ENCODE results near the gene ZNF526.

Gene ZNF526

GRCh38 chr19:42177686-42178019 is 42.5 kb upstream of the ZNF526 start:
- Histone ChIP-seq H3K79me2 (ENCODE audit: control insufficient read depth, insufficient read depth, low read length, unreplicated experiment) (no peaks in the 10 kb centered on the region), H3K27me3 (ENCODE audit: insufficient read depth, low read length) (peaks cover 37% of the 10 kb centered on the region), H2AFZ (ENCODE audit: low read length, unreplicated experiment) (no peak overlapping the region), H3K27ac (ENCODE audit: low read depth, low read length) (no peak overlapping the region), H3K36me3 (ENCODE audit: insufficient read depth, low read length) (no peaks in the 10 kb centered on the region), H3K4me3 (ENCODE audit: low read depth, low read length) (no peak overlapping the region), H3K4me1 (ENCODE audit: control insufficient read depth, insufficient read depth, low read length, unreplicated experiment) (no peaks in the 10 kb centered on the region)

- no peak overlapping the region for H2AFZ ChIP-seq (ENCODE audit: low read length, unreplicated experiment)
- no peaks in the 10 kb centered on the region for H3K4me1 ChIP-seq (ENCODE audit: control insufficient read depth, insufficient read depth, low read length, unreplicated experiment)
- no peak overlapping the region for H3K27ac ChIP-seq (ENCODE audit: low read depth, low read length)
- no peak overlapping the region for H3K4me3 ChIP-seq (ENCODE audit: low read depth, low read length)
- no peaks in the 10 kb centered on the region for H3K79me2 ChIP-seq (ENCODE audit: control insufficient read depth, insufficient read depth, low read length, unreplicated experiment)
- no peaks in the 10 kb centered on the region for H3K36me3 ChIP-seq (ENCODE audit: insufficient read depth, low read length)
- peaks cover 37% of the 10 kb centered on the region for H3K27me3 ChIP-seq (ENCODE audit: insufficient read depth, low read length)
These were observed 41.1 kb upstream of the ZNF526 start for GRCh38 chr19:42178791-42179674.

GRCh38 chr19:42184401-42184861 is 35.7 kb upstream of the ZNF526 start:
- Histone ChIP-seq H3K36me3 (ENCODE audit: insufficient read depth, low read length) (no peaks in the 10 kb centered on the region), H3K4me1 (ENCODE audit: control insufficient read depth, insufficient read depth, low read length, unreplicated experiment) (peaks cover 4% of the 10 kb centered on the region), H3K79me2 (ENCODE audit: control insufficient read depth, insufficient read depth, low read length, unreplicated experiment) (no peaks in the 10 kb centered on the region), H3K4me3 (ENCODE audit: low read depth, low read length) (no peak overlapping the region), H2AFZ (ENCODE audit: low read length, unreplicated experiment) (no peak overlapping the region), H3K27ac (ENCODE audit: low read depth, low read length) (no peak overlapping the region), H3K27me3 (ENCODE audit: insufficient read depth, low read length) (peaks cover 8% of the 10 kb centered on the region; the same call in 1 of the 2 replicates)

- Histone ChIP-seq H3K4me3 (ENCODE audit: low read depth, low read length) (no peak overlapping the region), H3K27me3 (ENCODE audit: insufficient read depth, low read length) (no peaks in the 10 kb centered on the region), H3K27ac (ENCODE audit: low read depth, low read length) (no peak overlapping the region), H3K4me1 (ENCODE audit: control insufficient read depth, insufficient read depth, low read length, unreplicated experiment) (peaks cover 4% of the 10 kb centered on the region), H2AFZ (ENCODE audit: low read length, unreplicated experiment) (no peak overlapping the region), H3K36me3 (ENCODE audit: insufficient read depth, low read length) (no peaks in the 10 kb centered on the region), H3K79me2 (ENCODE audit: control insufficient read depth, insufficient read depth, low read length, unreplicated experiment) (no peaks in the 10 kb centered on the region)
These were observed 34.8 kb upstream of the ZNF526 start for GRCh38 chr19:42185277-42185676.

- Histone ChIP-seq H3K36me3 (ENCODE audit: insufficient read depth, low read length) (no peaks in the 10 kb centered on the region), H3K27ac (ENCODE audit: low read depth, low read length) (no peak overlapping the region), H3K79me2 (ENCODE audit: control insufficient read depth, insufficient read depth, low read length, unreplicated experiment) (no peaks in the 10 kb centered on the region), H3K4me1 (ENCODE audit: control insufficient read depth, insufficient read depth, low read length, unreplicated experiment) (peaks cover 17% of the 10 kb centered on the region), H3K4me3 (ENCODE audit: low read depth, low read length) (no peak overlapping the region), H3K27me3 (ENCODE audit: insufficient read depth, low read length) (no peaks in the 10 kb centered on the region), H2AFZ (ENCODE audit: low read length, unreplicated experiment) (no peak overlapping the region)
These were observed 31.4 kb upstream of the ZNF526 start for GRCh38 chr19:42188665-42189064.

- Histone ChIP-seq H3K36me3 (ENCODE audit: insufficient read depth, low read length) (no peaks in the 10 kb centered on the region), H3K79me2 (ENCODE audit: control insufficient read depth, insufficient read depth, low read length, unreplicated experiment) (no peaks in the 10 kb centered on the region), H3K4me3 (ENCODE audit: low read depth, low read length) (no peak overlapping the region), H3K4me1 (ENCODE audit: control insufficient read depth, insufficient read depth, low read length, unreplicated experiment) (peaks cover 20% of the 10 kb centered on the region), H3K27me3 (ENCODE audit: insufficient read depth, low read length) (no peaks in the 10 kb centered on the region), H2AFZ (ENCODE audit: low read length, unreplicated experiment) (no peak overlapping the region), H3K27ac (ENCODE audit: low read depth, low read length) (no peak overlapping the region)
These were observed 31.0 kb upstream of the ZNF526 start for GRCh38 chr19:42189133-42189532.

GRCh38 chr19:42191330-42191729 is 28.8 kb upstream of the ZNF526 start:
- Histone ChIP-seq H3K36me3 (ENCODE audit: insufficient read depth, low read length) (no peaks in the 10 kb centered on the region), H3K4me3 (ENCODE audit: low read depth, low read length) (no peak overlapping the region), H3K4me1 (ENCODE audit: control insufficient read depth, insufficient read depth, low read length, unreplicated experiment) (peaks cover 16% of the 10 kb centered on the region), H3K79me2 (ENCODE audit: control insufficient read depth, insufficient read depth, low read length, unreplicated experiment) (no peaks in the 10 kb centered on the region), H3K27me3 (ENCODE audit: insufficient read depth, low read length) (no peaks in the 10 kb centered on the region), H2AFZ (ENCODE audit: low read length, unreplicated experiment) (no peak overlapping the region), H3K27ac (ENCODE audit: low read depth, low read length) (no peak overlapping the region)

- no peaks in the 10 kb centered on the region for H3K79me2 ChIP-seq (ENCODE audit: control insufficient read depth, insufficient read depth, low read length, unreplicated experiment)
- H3K27ac ChIP-seq (ENCODE audit: low read depth, low read length) = no peak overlapping the region
- no peaks in the 10 kb centered on the region for H3K36me3 ChIP-seq (ENCODE audit: insufficient read depth, low read length)
These were observed 28.3 kb upstream of the ZNF526 start for GRCh38 chr19:42191855-42192254.

GRCh38 chr19:42193294-42193693 is 26.8 kb upstream of the ZNF526 start:
- Histone ChIP-seq H3K4me3 (ENCODE audit: low read depth, low read length) (no peak overlapping the region), H2AFZ (ENCODE audit: low read length, unreplicated experiment) (no peak overlapping the region), H3K27ac (ENCODE audit: low read depth, low read length) (no peak overlapping the region), H3K79me2 (ENCODE audit: control insufficient read depth, insufficient read depth, low read length, unreplicated experiment) (no peaks in the 10 kb centered on the region), H3K4me1 (ENCODE audit: control insufficient read depth, insufficient read depth, low read length, unreplicated experiment) (peaks cover 16% of the 10 kb centered on the region), H3K36me3 (ENCODE audit: insufficient read depth, low read length) (peaks cover 7% of the 10 kb centered on the region; the same call in 1 of the 2 replicates), H3K27me3 (ENCODE audit: insufficient read depth, low read length) (no peaks in the 10 kb centered on the region)

More at GRCh38 chr19:42191855-42192254, 28.3 kb upstream of the ZNF526 start:
- H3K27me3 ChIP-seq (ENCODE audit: insufficient read depth, low read length) = no peaks in the 10 kb centered on the region
- H3K4me1 ChIP-seq (ENCODE audit: control insufficient read depth, insufficient read depth, low read length, unreplicated experiment) = peaks cover 16% of the 10 kb centered on the region
- no peak overlapping the region for H2AFZ ChIP-seq (ENCODE audit: low read length, unreplicated experiment)
- no peak overlapping the region for H3K4me3 ChIP-seq (ENCODE audit: low read depth, low read length)

GRCh38 chr19:42193706-42194105 is 26.4 kb upstream of the ZNF526 start:
- Histone ChIP-seq H3K4me3 (ENCODE audit: low read depth, low read length) (no peak overlapping the region), H3K27ac (ENCODE audit: low read depth, low read length) (no peak overlapping the region)

More at GRCh38 chr19:42193706-42194105, 26.4 kb upstream of the ZNF526 start:
- Histone ChIP-seq H2AFZ (ENCODE audit: low read length, unreplicated experiment) (no peak overlapping the region), H3K79me2 (ENCODE audit: control insufficient read depth, insufficient read depth, low read length, unreplicated experiment) (no peaks in the 10 kb centered on the region), H3K27me3 (ENCODE audit: insufficient read depth, low read length) (no peaks in the 10 kb centered on the region), H3K4me1 (ENCODE audit: control insufficient read depth, insufficient read depth, low read length, unreplicated experiment) (peaks cover 16% of the 10 kb centered on the region), H3K36me3 (ENCODE audit: insufficient read depth, low read length) (peaks cover 7% of the 10 kb centered on the region; the same call in 1 of the 2 replicates)

Measured in ACC112 (cell line).